Stimulated activated CD4-positive, alpha-beta T cell treated with anti-CD3 and anti-CD28 coated beads, Interleukin-1b, Interleukin-23, amount 100 ng/mL, for 48 hours (primary cell): ENCODE results near the gene ESR1.
A peak's percentile ranks its signal among the peaks of the same experiment; 100 is the strongest.

Experiments
- DNase-seq: peaks from one replicate; pipeline ENCODE4 v3.0.0-alpha.2; 2020

ESR1 gene

GRCh38 chr6:151807513-151808370 is at the start of gene ESR1:
Gene ESR1 (plus strand): TSS chr6:151807682. CDS start chr6:151807913, 231 bp downstream.
- DNase-seq = no peak

DNA sequence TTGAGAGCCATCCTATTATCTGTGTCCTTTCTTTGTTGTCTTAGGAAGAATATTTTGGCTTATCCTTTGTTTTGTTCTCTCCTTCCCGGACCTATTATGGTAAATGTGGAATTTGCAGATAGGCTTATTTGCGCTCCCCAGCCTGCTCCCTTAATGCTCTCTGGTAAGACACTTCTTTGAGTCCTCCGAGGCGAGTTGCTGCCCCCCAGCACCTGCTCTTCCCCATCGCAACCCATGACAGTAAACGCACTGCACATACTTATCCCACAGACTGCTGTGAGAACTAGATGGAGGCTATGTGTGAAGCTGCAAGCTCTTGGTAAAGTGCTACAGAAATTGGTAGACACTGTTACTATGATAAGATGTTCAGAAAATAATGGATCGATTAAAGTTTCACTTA is 47.0 kb upstream of the ESR1 start:
- no peak for DNase-seq

DNA sequence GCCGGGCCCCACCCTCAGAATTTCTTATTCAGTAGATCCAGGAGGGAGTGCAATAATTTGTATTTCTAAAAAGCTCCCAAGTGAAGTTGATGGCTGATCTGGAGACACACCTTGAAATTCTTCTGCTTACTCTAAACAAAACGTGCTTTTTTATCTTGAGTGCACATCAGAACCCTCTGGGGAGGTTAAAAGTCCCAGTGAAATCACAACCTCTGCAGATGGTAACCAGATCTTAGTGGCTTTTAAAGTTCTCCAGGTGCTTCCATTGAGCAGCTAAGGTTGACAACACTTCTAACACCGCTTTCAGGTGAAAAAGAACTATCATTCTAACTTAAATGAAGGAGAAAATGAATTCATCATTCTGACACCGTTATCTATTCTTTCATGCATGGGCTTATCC is 45.6 kb upstream of the ESR1 start:
- no peak for DNase-seq

DNA sequence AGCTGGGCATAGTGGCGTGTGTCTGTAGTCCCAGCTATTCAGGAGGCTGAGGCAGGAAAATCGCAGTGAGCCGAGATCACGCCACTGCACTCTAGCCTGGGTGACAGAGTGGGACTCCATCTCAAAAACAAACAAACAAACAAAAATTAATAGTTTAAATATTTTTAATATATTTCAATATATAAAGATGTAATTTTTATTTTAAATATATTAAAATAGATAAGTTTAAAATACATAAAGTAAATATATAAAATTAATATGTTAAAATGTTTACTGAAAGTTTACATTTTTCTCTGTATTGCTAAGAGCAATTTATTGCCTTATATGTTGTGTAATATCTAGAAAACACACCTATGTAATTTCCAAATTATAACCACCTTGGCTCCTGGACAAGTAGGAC is 44.7 kb upstream of the ESR1 start:
- no peak for DNase-seq

DNA sequence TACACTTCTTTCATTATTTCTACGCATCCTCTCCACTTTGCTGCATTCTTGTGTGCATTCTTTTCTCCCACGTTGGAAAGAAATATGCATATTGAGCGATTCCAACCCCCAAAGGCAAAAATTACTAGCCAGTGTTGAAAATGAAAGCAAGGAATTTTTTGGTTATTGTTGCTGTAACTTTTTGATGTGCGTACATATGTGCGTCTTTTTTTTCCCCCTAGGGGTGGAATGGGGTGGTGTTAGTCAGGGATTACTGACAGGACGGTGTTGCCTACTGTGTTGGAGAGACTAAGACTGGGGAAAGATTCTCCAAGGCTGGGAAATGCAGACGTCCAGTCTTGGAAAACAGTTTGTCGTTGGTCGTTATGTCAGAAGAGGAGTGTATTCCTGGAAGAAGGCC is 44.2 kb upstream of the ESR1 start:
- no peak for DNase-seq

DNA sequence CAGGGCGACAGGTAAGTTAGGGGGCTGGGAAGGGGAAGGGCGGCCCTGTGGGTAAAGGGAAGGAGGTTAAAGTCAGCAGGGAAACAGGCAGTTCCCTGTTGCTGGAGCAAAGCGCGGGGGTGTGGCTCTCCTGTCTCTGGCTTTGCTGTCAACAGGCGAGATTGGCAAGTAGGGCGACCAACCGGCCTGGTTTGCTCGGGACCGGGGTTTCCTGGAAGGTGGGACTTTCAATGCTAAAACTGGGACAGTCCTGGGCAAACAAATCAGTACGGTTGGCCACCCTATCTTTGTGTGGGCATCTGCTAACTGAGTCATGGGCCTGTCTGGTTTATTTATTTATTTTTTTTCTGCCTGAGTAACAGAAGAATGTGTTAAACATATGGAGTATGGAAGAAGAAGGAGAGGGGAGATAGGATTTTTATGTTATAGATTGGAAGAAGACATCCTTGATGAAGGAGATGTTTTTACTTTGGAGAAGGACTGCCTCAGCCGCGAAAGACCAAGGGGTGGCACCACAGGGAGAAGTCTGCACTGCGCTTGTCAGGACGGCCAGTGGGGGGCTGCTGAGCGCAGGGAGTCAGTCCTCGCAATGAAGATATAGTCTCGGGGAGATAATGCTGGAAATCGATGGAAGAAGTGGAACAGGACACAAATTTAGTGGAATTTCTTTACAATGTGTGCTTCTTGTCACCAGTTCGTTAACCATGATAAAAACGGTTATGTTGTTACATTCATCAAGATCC is 43.4 kb upstream of the ESR1 start:
- peak; percentile 38 for DNase-seq

DNA sequence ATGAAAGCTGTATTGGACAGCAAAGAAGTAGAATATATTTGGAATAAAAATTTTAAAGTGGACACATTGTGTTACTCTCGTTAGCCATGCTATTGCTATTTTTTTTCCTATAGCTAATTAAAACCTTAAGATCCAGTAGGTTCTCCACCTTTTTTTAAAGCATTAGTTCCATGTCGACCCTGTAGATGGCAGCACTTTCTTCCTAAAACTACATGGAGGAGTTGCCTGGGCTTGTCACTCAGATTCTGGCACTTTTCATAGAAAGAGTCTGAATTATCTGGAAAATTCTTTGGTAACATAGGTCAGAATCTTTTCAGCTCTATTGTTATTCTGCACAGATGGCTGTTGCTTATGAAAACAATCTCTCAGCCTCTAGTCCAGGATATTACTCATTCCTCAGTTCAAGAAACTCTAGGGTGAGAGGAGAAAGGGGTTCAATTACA is 42.0 kb upstream of the ESR1 start:
- DNase-seq = peak; percentile 13

- DNase-seq = no peak
Measured at GRCh38 chr6:151772446-151772845, 35.0 kb upstream of the ESR1 start.

- DNase-seq = no peak
Measured at GRCh38 chr6:151773382-151773781, 34.1 kb upstream of the ESR1 start.

DNA sequence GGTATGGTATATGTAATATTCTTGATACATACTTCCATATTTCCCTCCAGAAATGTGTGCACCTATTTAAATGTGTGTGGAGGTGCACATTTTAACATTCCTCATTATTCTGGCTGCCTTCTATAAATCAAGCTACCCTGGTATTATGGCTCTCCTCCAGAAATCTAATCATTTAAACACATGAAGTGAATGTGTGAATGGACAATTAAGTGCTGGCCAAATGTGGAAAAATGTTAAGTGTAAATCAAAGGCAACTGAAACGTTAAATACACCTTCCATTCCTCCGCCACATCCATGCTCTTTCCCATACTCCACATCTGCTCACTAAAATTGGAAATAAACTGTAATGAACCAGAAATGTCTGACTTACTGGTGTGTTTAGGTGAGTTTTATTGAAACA is 24.9 kb upstream of the ESR1 start:
- DNase-seq = no peak

- DNase-seq = no peak
Measured at GRCh38 chr6:151783692-151784091, 23.8 kb upstream of the ESR1 start.

GRCh38 chr6:151784441-151785214 is 22.9 kb upstream of the ESR1 start:
- DNase-seq = no peak

DNA sequence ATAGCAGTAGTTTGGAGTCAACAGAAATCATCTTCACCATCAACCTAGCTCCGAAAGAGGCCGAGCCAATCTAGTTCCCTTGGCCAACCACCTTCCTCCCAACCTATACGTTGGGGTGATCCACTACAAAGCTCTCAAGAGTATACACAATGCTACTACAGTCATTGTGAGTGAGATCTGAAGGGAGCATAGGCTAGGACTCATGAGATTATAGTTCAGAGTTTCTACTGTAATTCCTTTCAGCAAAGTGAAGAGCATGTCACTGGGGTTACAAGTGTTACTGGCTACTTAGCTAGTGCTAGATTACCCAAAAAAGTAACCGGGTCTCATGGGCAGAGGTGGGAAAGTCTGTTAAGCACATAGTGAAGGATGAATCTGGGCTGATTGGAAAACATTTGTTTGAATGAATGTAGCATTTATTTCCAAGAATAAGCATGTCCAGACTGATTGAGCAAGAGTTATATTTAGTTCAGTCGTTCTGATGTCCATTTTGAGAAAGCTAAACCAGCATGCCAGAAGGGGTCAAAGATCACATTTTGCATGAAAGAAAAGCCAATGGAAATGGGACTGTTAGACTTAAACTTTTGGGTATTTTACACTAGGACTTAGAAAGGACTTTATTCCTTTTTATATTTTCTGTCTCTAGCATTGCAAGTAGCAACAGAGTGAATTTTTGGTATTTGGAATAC is 10.5 kb upstream of the ESR1 start:
- DNase-seq = no peak

DNA sequence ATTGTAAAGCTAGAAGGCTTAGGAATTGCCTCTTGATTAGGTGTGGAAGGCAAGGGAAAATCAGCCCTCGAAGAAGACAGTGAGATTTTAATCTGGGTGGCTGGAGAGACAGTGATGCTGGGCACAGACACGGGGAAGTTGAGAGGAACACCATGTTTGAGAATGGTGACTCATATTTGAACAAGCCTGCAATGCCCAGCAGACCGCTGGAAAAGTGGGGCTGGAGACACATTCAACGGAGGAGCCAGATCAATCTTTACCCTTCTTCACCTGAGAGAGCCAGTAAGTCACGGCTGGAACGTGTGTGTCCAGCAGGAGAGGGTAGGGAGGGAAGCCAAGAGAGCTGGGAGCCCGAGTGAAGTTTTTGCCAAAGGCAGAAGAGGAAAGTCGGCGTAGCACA is 3.7 kb upstream of the ESR1 start:
- no peak for DNase-seq

DNA sequence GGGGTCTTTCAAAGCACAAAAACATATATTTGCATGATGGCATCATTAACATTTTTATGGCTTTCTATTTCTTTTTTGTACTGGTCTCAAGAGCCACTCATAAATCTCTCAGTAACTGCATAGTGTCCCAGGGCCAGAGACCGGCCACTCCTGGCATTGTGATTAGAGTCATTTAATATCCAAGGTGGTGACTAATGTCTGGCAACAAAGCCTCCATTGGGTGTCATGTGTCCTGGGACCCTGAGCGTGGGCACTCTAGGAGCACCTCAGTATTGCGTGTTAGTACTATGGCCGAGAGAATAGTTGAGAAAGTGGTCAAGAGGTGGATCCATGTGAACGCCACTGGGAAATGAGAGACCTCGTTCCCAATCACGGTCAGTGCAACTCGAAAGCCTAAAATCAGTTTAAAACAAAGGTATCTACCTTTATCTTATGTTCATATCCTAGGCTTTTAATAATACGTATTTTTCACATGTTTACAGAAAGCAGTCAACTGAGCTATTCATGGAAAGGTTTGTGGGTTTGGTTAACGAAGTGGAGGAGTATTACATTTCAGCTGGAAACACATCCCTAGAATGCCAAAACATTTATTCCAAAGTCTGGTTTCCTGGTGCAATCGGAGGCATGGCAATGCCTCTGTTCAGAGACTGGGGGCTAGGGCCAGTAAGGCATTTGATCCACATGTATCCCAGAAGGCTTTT is 2.7 kb upstream of the ESR1 start:
- no peak for DNase-seq

DNA sequence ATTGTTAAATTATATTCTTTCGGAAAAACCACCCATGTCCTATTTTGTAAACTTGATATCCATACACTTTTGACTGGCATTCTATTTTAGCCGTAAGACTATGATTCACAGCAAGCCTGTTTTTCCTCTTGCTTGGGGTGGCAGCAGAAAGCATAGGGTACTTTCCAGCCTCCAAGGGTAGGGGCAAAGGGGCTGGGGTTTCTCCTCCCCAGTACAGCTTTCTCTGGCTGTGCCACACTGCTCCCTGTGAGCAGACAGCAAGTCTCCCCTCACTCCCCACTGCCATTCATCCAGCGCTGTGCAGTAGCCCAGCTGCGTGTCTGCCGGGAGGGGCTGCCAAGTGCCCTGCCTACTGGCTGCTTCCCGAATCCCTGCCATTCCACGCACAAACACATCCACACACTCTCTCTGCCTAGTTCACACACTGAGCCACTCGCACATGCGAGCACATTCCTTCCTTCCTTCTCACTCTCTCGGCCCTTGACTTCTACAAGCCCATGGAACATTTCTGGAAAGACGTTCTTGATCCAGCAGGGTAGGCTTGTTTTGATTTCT is 2.1 kb upstream of the ESR1 start:
- DNase-seq = no peak

DNA sequence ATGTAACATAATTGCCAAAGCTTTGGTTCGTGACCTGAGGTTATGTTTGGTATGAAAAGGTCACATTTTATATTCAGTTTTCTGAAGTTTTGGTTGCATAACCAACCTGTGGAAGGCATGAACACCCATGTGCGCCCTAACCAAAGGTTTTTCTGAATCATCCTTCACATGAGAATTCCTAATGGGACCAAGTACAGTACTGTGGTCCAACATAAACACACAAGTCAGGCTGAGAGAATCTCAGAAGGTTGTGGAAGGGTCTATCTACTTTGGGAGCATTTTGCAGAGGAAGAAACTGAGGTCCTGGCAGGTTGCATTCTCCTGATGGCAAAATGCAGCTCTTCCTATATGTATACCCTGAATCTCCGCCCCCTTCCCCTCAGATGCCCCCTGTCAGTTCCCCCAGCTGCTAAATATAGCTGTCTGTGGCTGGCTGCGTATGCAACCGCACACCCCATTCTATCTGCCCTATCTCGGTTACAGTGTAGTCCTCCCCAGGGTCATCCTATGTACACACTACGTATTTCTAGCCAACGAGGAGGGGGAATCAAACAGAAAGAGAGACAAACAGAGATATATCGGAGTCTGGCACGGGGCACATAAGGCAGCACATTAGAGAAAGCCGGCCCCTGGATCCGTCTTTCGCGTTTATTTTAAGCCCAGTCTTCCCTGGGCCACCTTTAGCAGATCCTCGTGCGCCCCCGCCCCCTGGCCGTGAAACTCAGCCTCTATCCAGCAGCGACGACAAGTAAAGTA is 547 bp upstream of the ESR1 start:
- no peak for DNase-seq

GRCh38 chr6:151808371-151809241 is 1.1 kb downstream of the ESR1 start:
- no peak for DNase-seq

DNA sequence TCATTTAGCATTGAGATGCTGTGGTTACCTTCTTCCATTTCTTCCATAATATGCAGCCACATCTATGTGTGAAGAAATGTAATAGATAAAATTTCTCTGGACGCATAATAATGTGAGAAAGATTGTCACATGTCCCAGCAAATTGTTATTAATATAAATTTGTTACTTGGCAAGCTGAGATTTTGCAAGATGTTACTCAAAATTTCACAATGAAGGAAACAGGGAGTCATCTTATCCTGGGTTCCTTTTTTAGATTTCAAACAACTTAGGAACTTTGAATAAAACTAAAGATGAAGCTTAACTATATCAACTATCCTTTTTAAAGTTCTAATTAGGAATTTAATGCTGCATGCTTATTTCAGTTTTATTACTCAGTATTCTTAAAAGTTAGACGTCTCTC is 3.6 kb downstream of the ESR1 start:
- DNase-seq = no peak

- no peak for DNase-seq
Measured at GRCh38 chr6:151813858-151814257, 6.4 kb downstream of the ESR1 start.
